Stimulated activated CD8-positive, alpha-beta memory T cell treated with anti-CD3 and anti-CD28 coated beads, Interleukin-15, amount 100 ng/mL, for 4 hours (primary cell): Measurements from ENCODE around the gene AVPI1.

Experiments used
- DNase-seq, 2 donors: peaks; one replicate each; pipeline ENCODE4 v3.0.0-alpha.2; 2020; ENCODE audit warnings: low read depth in 2 of 2

AVPI1 gene

GRCh38 chr10:97686962-97687784 lies at the start of gene AVPI1:
Gene AVPI1, minus strand, starts transcription at chr10:97687241. Its CDS starts 7,336 bp downstream, at chr10:97679905.
- peak; percentile 93 to 95 for DNase-seq

- DNase-seq: no peak
Measured at GRCh38 chr10:97736403-97736901, 49.4 kb upstream of the AVPI1 start.

- no peak for DNase-seq
Measured at GRCh38 chr10:97734021-97734420, 47.0 kb upstream of the AVPI1 start.

GRCh38 chr10:97733256-97733655 lies 46.2 kb upstream of the AVPI1 start:
- DNase-seq: no peak

- no peak for DNase-seq
Measured at GRCh38 chr10:97732052-97732359, 45.0 kb upstream of the AVPI1 start.

- peak in 1 of 2 donors; percentile 12 for DNase-seq
Measured at GRCh38 chr10:97731346-97732051, 44.5 kb upstream of the AVPI1 start.

GRCh38 chr10:97729014-97729413 lies 42.0 kb upstream of the AVPI1 start:
- DNase-seq: no peak

GRCh38 chr10:97726636-97727178 lies 39.7 kb upstream of the AVPI1 start:
- DNase-seq: no peak

GRCh38 chr10:97724341-97724941 lies 37.4 kb upstream of the AVPI1 start:
- no peak for DNase-seq

GRCh38 chr10:97723001-97723400 lies 36.0 kb upstream of the AVPI1 start:
- DNase-seq: no peak

- no peak for DNase-seq
Measured at GRCh38 chr10:97721871-97722780, 35.1 kb upstream of the AVPI1 start.

GRCh38 chr10:97719602-97720001 lies 32.6 kb upstream of the AVPI1 start:
- DNase-seq: no peak

GRCh38 chr10:97718659-97719142 lies 31.7 kb upstream of the AVPI1 start:
- no peak for DNase-seq

- DNase-seq: no peak
Measured at GRCh38 chr10:97718178-97718577, 31.1 kb upstream of the AVPI1 start.

- no peak for DNase-seq
Measured at GRCh38 chr10:97717627-97718026, 30.6 kb upstream of the AVPI1 start.

GRCh38 chr10:97715259-97715874 lies 28.3 kb upstream of the AVPI1 start:
- DNase-seq: no peak

GRCh38 chr10:97714401-97715258 lies 27.6 kb upstream of the AVPI1 start:
- no peak for DNase-seq

- DNase-seq: peak in 1 of 2 donors; percentile 24
Measured at GRCh38 chr10:97713826-97714400, 26.9 kb upstream of the AVPI1 start.

GRCh38 chr10:97713339-97713825 lies 26.3 kb upstream of the AVPI1 start, which contains the start of gene MARVELD1:
Gene MARVELD1, plus strand, starts transcription at chr10:97713730. Its CDS starts 147 bp downstream, at chr10:97713877.
- DNase-seq: no peak
